Measurements from ENCODE around the gene HOXA2. TPM values are rescaled to one million over a fixed set of nuclear protein-coding genes. Genes with fewer than 3 reads are reported as not detected.

HOXA2 gene
- total and polyA plus RNA-seq, 12 donors, result 0.41 to 5.7 (median 1.2) TPM; not detected in 1

GRCh38 chr7:27141137-27141922 lies 38.8 kb upstream of the HOXA2 start:
- WGBS, 4 donors, result 46 to 53% (median 49%) methylated on average over 18 of the region's 18 CpGs
- peak in 1 of 7 donors; percentile 49 for DNase-seq
- H3K4me3 ChIP-seq, result peak overlapping the region in 3 of 4 donors; percentile 66 to 91 (median 74)
- no peaks in the 10 kb centered on the region for H3K9me3 ChIP-seq (replicated peaks in 1 of 3)
- intact Hi-C loops (cut with DNase I), result loop anchor here (5.0 kb wide), 1 partner anchor 284 kb away; no protein-coding TSS in a partner anchor
- H3K36me3 ChIP-seq (replicated peaks in 1 of 2), result peaks cover 0 to 12% of the 10 kb centered on the region in 2 donors
- TF ChIP-seq CTCF (IDR thresholded peaks at IDR 0.05) (no peak), POLR2A (IDR thresholded peaks at IDR 0.05) (no peak)
- H3K27me3 ChIP-seq, result no peaks in the 10 kb centered on the region
- H3K4me1 ChIP-seq (replicated peaks in 1 of 2), result peaks cover 10 to 20% of the 10 kb centered on the region in 2 donors
- H3K27ac ChIP-seq, result peak overlapping the region; percentile 94 to 99 (median 99)

- peak overlapping the region in 3 of 5 donors; percentile 59 to 99 (median 99) for H3K27ac ChIP-seq
- H3K9me3 ChIP-seq (replicated peaks in 1 of 3), result no peaks in the 10 kb centered on the region
- TF ChIP-seq POLR2A (IDR thresholded peaks at IDR 0.05) (no peak), CTCF (IDR thresholded peaks at IDR 0.05) (no peak)
- WGBS, 4 donors, result 72 to 81% (median 80%) methylated on average over 15 of the region's 15 CpGs
- peak overlapping the region in 1 of 4 donors; percentile 91 for H3K4me3 ChIP-seq
- peaks cover 0 to 10% of the 10 kb centered on the region in 2 donors for H3K36me3 ChIP-seq (replicated peaks in 1 of 2)
- H3K27me3 ChIP-seq, result no peaks in the 10 kb centered on the region
- peaks cover 15 to 29% of the 10 kb centered on the region in 2 donors for H3K4me1 ChIP-seq (replicated peaks in 1 of 2)
- intact Hi-C loops (cut with DNase I), result loop anchor here (5.0 kb wide), 1 partner anchor 283 kb away; no protein-coding TSS in a partner anchor
- DNase-seq, result peak in 2 of 7 donors; percentile 25
Measured at GRCh38 chr7:27140126-27140857, 37.8 kb upstream of the HOXA2 start.

GRCh38 chr7:27139334-27140125 lies 37.0 kb upstream of the HOXA2 start:
- DNase-seq, result peak in 2 of 7 donors; percentile 43 to 56
- WGBS, 4 donors, result 57 to 68% (median 64%) methylated on average over 40 to 53 of the region's 53 CpGs
- TF ChIP-seq CTCF (IDR thresholded peaks at IDR 0.05), result no peak
- TF ChIP-seq POLR2A (IDR thresholded peaks at IDR 0.05), result no peak
- Histone ChIP-seq H3K27me3 (no peaks in the 10 kb centered on the region), H3K4me1 (replicated peaks in 1 of 2) (peaks cover 15 to 29% of the 10 kb centered on the region in 2 donors), H3K4me3 (peak overlapping the region in 1 of 4 donors; percentile 25), H3K36me3 (replicated peaks in 1 of 2) (peaks cover 0 to 2% of the 10 kb centered on the region in 2 donors), H3K9me3 (replicated peaks in 1 of 3) (no peaks in the 10 kb centered on the region), H3K27ac (peak overlapping the region in 4 of 5 donors; percentile 59 to 99 (median 80))
- intact Hi-C loops (cut with DNase I), result loop anchor here (5.0 kb wide), 1 partner anchor 282 kb away; no protein-coding TSS in a partner anchor

Measured in adrenal gland (tissue), 12 donors.